GM12872 (cell line): ENCODE data around the gene OSGIN1.
A peak's percentile ranks its signal among the peaks of the same experiment; 100 is the strongest.

Experiments used
- TF ChIP-seq, protein P1 (sequence below): IDR thresholded peaks from 3 replicates; pipeline ENCODE4 v1.5.1; 2011; ENCODE audit warnings: low read depth, mild to moderate bottlenecking, low read length, moderate library complexity; ENCODE audit not compliant: insufficient read depth

The OSGIN1 gene

DNA sequence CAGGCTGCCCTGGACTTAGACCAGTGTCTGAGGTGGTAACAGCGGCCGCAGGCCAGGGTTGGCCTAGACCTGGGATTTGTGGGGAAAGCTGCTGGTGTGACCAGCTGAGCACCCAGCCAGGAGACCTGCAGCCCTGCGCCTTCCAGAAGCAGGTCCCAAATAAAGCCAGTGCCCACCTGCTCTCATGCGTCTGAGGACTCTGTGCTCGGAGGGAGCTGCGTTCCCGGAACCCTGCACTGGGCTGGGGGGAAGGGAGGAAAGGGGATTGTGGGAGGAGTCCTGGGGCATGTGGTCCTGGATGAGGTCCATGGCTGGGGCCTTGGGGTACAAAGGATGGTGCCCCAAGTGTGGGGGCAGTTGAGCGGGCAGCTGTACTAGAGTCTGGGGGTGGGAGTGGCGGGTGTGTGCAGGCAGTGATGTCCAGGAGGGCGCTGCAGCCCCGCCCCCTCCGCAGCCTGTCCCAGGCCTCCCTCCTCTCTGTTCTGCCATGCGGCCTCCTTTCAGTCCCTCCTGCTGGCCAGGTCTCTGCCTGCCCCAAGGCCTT, 13.2 kb downstream of the OSGIN1 start:
- TF ChIP-seq, protein P1, sequence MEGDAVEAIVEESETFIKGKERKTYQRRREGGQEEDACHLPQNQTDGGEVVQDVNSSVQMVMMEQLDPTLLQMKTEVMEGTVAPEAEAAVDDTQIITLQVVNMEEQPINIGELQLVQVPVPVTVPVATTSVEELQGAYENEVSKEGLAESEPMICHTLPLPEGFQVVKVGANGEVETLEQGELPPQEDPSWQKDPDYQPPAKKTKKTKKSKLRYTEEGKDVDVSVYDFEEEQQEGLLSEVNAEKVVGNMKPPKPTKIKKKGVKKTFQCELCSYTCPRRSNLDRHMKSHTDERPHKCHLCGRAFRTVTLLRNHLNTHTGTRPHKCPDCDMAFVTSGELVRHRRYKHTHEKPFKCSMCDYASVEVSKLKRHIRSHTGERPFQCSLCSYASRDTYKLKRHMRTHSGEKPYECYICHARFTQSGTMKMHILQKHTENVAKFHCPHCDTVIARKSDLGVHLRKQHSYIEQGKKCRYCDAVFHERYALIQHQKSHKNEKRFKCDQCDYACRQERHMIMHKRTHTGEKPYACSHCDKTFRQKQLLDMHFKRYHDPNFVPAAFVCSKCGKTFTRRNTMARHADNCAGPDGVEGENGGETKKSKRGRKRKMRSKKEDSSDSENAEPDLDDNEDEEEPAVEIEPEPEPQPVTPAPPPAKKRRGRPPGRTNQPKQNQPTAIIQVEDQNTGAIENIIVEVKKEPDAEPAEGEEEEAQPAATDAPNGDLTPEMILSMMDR: no peak

DNA sequence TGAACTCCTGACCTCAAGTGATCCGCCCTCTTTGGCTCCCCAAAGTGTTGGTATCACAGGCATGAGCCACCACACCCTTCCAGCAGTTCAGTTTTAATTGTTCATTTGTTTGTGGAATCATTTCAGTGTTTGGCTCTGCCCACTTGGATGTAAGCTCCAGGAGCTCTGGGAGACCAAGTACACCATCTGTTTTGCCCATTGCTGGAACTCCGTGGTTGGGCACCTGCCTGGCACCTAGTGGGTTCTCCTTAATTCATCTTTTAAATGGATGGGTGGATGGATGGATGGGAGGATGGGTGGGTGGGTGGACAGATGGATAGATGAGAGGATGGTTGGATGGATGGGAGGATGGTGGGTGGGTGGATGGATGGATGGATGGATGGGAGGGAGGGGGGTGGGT, 14.1 kb downstream of the OSGIN1 start:
- TF ChIP-seq, protein P1: no peak

DNA sequence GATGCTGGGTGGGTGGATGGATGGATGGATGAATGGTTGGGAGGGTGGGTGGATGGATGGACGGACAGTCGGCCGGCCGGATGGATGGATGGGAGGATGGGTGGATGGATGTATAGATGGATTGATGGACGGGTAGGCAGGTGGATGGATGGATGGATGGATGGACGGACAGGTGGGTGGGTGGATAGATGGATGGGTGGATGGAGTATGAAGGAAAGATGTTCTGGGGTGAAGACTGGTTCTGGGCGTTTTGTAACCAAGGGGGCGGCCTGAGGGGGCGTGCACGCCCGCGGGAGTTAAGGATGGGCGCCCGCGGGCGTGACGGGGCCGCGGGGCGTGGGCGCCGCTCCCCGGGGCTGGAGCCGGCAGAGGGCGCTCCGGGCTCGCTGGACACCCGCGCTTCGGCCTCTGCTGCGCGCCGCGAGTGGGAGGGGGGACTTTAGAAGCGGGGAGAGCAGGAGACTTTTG, 14.8 kb downstream of the OSGIN1 start, which contains the start of gene NECAB2:
Gene NECAB2 (plus strand): TSS at position 407 of the 468 bp plus-strand sequence. CDS start 405 bp downstream, outside the sequence.
- TF ChIP-seq, protein P1: peak; percentile 62; the same call in 2 of the 3 replicates

DNA sequence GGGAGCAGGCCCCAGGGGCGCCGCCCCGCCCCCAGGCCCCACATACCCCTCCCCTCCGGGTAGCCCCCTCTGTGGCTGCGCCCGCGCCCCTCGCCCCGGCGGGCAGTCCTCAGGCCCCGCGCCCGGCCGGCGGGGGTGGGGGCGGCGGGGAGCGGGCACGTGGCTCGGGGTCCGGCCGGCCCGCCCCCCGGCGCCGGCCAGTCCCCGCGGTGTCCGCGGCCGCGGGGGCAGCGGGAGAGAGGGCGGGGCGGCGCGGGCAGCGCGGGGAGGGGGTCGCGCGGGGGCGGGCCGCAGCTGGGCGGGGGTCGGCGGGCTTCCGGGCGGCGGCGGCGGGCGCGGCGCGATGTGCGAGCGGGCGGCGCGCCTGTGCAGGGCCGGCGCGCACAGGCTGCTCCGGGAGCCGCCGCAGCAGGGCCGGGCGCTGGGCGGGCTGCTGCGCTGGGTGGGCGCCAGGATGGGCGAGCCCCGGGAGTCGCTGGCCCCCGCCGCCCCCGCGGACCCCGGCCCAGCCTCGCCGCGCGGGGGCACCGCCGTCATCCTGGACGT, 15.3 kb downstream of the OSGIN1 start:
- TF ChIP-seq, protein P1: no peak

DNA sequence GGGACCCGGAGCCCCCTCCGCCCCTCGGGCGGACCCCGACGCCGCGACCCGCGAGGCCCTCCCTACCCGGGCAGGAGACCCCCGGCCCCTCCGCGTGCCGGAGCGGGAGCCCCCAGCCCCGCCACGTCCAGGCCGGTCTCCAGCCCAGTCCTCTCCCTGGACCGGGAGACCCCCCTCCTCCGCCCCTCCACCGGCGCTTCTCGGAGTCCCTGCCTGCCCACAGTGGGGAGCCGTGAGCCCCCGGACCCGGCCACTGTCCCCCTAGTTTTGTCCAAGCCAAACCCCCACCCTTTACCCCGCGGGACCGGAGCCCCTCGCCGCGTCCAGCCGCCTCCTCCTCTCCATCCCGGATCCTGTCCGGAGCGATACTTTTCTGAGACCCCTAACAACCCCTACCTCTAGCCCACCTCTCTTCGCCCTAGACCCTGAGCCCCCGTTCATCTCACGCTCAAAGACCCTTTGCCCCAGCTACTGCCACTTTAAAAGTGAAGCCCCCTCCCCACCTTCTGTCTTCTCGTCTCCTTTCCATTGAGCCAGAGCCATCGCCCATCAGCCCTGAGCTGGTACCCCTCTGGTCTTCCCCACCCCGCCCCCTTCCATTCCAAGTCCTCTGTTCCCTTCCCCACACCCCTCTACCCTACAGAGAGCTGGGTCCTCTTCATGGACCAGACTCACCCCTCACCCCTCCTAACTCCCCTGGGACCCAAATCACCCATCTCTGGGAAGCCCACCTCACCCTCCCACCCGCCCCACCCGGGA, 16.0 kb downstream of the OSGIN1 start:
- TF ChIP-seq, protein P1: no peak

DNA sequence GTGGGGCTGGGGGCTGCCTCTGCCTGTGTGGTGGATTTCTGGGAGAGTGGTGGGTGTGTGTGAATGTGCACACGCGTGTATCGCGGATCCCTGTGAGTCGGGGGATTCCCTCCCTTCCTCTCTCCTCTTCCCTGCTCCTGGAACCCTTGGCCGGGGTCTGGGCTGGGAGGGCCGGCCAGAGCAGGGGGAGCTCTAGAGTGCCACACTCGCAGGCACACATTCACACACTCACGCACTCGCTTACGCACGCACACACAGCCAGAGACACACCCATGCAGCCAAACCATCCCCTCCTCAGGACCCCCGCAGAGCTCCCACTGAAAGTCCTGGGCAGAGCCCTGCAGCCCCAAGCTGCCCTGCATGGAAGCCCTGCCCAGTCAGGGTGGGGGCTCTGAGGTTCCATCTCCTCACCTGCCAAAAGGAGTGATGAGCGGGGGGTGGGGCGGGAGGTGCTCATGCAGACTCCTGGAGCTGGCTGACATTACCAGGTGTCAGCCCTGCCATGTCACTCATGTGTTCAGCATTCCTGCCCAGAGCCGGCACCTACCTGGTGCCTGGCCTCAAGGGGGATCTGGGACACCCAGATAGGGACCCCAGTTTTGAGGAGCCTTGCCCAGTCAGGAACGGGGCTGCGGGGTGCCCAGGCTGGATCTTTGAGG, 16.9 kb downstream of the OSGIN1 start:
- TF ChIP-seq, protein P1: no peak

DNA sequence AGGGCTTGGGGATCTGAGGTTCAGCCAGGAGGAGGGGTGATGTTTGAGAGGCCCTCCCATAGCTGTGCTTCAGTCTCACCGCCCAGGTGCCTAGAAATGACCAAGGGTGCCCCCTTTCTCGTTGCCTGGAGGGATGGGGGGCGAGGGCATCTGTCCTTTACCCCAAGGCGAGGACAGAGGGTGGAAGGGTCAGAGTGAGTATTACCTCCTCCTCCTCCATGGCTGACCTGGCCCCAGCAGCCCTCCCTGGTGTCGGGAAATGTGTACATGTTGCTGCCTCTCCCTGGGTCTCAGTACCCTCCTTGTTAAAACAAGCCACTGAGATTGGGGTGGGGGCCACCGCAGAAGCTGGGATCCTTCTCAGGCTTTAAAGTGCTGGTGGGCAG, 17.4 kb downstream of the OSGIN1 start:
- TF ChIP-seq, protein P1: no peak
